Measurements from ENCODE around the gene TMEM106C.

TMEM106C gene

GRCh38 chr12:47979686-47980085 lies 16.3 kb downstream of the TMEM106C start:
- DNase-seq (ENCODE audit: low read depth in 2 of 2): no peak

GRCh38 chr12:47980197-47980596 lies 16.8 kb downstream of the TMEM106C start:
- no peak for DNase-seq (ENCODE audit: low read depth in 2 of 2)

GRCh38 chr12:47980779-47981495 lies 17.5 kb downstream of the TMEM106C start:
- no peak for DNase-seq (ENCODE audit: low read depth in 2 of 2)

- DNase-seq (ENCODE audit: low read depth in 2 of 2): no peak
These were observed 18.3 kb downstream of the TMEM106C start for GRCh38 chr12:47981496-47982260.

GRCh38 chr12:47982311-47982710 lies 18.9 kb downstream of the TMEM106C start:
- no peak for DNase-seq (ENCODE audit: low read depth in 2 of 2)

DNA sequence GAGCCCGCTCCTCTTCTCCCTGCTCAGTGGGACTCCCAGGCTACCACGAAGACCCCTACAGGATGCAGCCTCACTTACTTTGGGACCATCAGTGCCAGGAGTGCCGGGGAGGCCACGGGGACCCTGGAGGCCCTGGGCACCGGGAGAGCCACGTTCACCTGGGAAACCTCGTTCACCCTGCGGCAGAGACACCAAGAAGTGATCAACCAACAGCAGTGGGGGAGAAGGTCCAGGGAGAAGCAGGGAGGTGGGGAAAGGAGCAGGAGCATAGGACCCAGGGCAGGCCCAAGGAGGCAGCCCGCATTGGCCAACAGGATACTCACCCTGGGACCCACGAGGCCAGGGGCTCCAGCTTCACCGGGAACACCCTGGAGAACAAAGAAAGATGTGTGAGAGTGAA lies 19.4 kb downstream of the TMEM106C start:
- DNase-seq (ENCODE audit: low read depth in 2 of 2): no peak

DNA sequence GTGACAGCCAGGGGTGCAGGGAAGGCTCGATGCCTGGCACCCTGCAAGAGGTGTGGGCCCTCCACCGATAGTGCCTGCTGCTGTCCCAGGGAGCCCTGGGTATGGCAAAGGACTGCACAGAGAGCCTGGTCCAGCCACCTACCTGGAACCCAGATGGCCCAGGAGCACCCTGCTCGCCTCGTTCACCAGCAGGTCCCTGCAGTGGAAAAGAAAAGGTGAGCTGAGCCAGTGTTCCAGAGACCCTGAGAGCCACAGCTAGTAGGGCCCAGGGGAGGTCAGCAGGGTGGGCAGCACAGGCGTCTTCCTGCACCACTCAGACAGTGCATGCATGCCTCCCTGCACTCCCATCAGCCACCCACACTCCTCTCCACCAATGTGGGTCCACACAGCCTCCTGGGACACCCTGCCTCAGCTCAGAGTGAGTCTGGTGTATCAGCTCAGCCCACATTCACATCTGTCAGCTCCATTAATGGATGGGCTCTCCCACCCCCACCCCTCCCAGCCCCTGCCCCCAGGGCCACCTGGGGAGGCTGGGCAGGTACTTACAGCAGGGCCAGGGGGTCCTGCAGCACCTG lies 20.2 kb downstream of the TMEM106C start:
- DNase-seq (ENCODE audit: low read depth in 2 of 2): no peak

GRCh38 chr12:47984331-47984801 lies 21.0 kb downstream of the TMEM106C start:
- no peak for DNase-seq (ENCODE audit: low read depth in 2 of 2)

- no peak for DNase-seq (ENCODE audit: low read depth in 2 of 2)
These were observed 22.3 kb downstream of the TMEM106C start for GRCh38 chr12:47985596-47986290.

- DNase-seq (ENCODE audit: low read depth in 2 of 2): no peak
These were observed 22.9 kb downstream of the TMEM106C start for GRCh38 chr12:47986291-47986660.

- no peak for DNase-seq (ENCODE audit: low read depth in 2 of 2)
These were observed 23.4 kb downstream of the TMEM106C start for GRCh38 chr12:47986832-47987231.

DNA sequence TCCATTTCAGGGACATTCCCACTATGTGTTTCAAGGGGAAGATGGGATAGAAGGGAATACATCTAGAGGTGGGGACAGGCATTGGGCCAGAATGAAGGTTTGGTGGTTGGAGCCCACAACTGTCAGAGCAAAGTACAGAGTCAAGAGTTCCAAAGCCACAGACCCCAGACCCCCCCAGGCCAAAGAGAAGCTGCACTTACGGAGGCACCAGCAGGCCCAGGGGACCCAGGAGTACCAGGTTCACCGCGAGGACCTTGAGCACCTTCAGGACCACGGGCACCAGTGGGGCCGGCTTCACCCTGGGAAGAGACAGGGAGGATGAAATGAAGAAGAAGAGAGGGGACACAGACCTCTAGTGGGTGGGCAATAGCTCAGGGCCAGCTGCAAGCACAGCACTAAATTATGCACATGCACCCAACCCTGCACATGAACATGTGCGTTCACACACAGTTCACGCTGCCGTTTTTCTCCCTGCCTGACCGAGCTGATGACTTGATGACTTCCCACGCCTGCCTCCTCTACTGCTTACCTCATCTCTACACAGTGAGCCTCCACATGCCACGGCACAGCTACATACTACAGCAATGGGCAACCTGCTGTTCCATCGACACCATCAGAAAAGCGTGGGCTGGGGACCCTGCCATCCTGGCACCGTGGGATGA lies 24.1 kb downstream of the TMEM106C start:
- DNase-seq (ENCODE audit: low read depth in 2 of 2): no peak

- no peak for DNase-seq (ENCODE audit: low read depth in 2 of 2)
These were observed 25.0 kb downstream of the TMEM106C start for GRCh38 chr12:47988073-47989022.

DNA sequence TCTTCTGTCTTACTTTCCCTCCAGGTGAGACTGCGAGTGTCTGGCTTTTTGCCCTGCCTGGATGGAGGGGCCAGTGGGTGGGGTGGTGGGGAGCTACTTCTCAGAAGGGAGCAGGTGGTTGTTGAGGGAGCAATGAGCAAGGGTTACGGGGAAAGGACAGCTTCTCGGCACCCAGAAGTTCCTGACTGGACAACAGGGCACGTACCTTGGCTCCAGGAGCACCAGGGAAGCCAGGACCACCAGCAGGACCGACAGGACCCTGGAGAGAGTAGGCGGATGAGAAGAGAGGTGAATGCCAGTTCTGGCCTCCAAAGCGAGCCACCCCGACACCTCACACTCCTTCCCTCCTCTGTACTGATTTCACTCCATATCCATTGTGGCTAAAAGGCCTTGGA lies 25.6 kb downstream of the TMEM106C start:
- no peak for DNase-seq (ENCODE audit: low read depth in 2 of 2)

DNA sequence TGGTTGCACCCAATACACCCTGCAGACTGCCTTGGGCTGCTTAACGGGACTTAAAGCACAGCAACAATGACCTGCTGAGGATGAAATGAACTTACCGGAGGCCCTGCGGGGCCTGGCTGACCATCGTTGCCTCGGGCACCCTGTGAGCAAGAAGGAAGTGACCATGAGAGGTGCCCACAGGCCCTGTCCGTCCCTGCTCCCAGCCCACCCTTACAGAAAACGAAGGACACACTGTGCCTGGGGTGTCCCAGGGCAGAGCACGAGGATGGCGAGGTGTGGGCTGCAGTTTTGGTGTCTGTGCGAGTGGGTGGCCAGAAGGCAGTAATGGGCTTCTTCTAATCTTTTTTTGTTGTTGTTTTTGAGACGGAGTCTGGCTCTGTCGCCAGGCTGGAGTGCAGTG lies 26.3 kb downstream of the TMEM106C start:
- no peak for DNase-seq (ENCODE audit: low read depth in 2 of 2)

GRCh38 chr12:47990351-47991105 lies 27.1 kb downstream of the TMEM106C start:
- DNase-seq (ENCODE audit: low read depth in 2 of 2): no peak

DNA sequence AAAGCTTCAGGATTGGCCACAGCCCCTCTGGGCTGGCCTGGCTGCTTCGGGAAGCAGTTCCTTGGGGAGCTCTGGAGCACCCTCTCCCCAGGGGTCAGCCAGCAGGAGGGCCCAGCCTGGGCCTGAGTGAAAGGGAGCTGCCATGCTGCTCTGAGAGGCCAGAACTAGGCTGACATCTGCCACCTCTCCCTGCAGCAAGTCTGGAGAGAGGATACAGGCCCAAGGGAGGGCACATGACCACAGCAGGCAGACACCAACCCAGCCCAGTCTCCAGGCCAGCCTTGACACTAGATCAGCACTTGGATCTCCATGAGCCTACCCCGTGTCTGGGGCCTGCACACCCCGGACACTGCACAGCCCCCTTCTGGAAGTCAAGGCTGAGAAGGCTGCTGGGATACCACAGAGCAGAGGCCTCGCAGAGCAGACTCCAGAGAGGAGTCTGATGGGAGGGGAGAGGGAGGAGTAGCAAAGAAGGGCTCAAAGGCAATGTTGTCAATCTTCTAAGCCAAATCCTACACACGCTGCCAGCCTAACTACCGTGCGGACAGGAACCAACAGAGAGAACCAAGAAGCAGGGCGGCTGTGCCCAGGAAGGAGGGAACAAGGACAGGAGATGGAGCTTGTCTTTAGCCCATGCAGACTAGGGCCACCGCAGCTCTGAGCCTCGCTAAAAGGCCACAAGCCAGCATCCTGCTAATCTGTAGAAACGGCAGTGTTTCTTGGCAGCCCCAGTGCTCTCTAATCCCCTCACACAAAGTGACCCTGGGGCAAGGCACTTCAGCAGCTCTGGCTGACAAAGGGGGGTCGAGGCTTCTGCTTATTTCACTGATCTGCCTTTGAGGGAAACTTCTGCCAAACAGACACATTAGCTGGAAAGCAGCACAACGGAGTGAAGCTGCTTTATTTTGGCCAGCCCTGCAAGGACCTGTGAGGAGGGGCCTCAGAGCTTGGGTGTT lies 28.0 kb downstream of the TMEM106C start:
- DNase-seq (ENCODE audit: low read depth in 2 of 2): no peak

- no peak for DNase-seq (ENCODE audit: low read depth in 2 of 2)
These were observed 29.4 kb downstream of the TMEM106C start for GRCh38 chr12:47992776-47993175.

- DNase-seq (ENCODE audit: low read depth in 2 of 2): no peak
These were observed 30.1 kb downstream of the TMEM106C start for GRCh38 chr12:47993491-47993890.
